ENCODE data around the gene C1S.

GRCh38 chr12:7112041-7112440 lies 51.5 kb downstream of the C1S start:
- TF ChIP-seq, protein P1, sequence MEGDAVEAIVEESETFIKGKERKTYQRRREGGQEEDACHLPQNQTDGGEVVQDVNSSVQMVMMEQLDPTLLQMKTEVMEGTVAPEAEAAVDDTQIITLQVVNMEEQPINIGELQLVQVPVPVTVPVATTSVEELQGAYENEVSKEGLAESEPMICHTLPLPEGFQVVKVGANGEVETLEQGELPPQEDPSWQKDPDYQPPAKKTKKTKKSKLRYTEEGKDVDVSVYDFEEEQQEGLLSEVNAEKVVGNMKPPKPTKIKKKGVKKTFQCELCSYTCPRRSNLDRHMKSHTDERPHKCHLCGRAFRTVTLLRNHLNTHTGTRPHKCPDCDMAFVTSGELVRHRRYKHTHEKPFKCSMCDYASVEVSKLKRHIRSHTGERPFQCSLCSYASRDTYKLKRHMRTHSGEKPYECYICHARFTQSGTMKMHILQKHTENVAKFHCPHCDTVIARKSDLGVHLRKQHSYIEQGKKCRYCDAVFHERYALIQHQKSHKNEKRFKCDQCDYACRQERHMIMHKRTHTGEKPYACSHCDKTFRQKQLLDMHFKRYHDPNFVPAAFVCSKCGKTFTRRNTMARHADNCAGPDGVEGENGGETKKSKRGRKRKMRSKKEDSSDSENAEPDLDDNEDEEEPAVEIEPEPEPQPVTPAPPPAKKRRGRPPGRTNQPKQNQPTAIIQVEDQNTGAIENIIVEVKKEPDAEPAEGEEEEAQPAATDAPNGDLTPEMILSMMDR (conservative IDR thresholded peaks at IDR 0.05), result no peak
- no peak for TF ChIP-seq EZH2 (IDR thresholded peaks at IDR 0.05; ENCODE audit: low read depth)
